Memory B cell (primary cell): ENCODE results near the gene RPL41.
A peak's percentile ranks its signal among the peaks of the same experiment; 100 is the strongest.

Experiments used
- ATAC-seq: fragments of 150-1000 bp; cut with Tn5 transposase; 2 replicates; pipeline ENCODE4 v1.10.0; 2021; ENCODE audit warnings: low read depth, mild to moderate bottlenecking, moderate library complexity
- DNase-seq, 2 donors: peaks; one replicate each; pipeline ENCODE4 v3.0.0; 2022; ENCODE audit warnings: low spot score in 2 of 2
- H3K27ac Mint-ChIP-seq: one replicate; pipeline ENCODE4 v1.8.0; 2022; ENCODE audit warnings: mild to moderate bottlenecking, moderate library complexity, mixed read lengths
- H3K27me3 Mint-ChIP-seq: one replicate; pipeline ENCODE4 v1.8.0; 2022; ENCODE audit warnings: mixed read lengths
- H3K36me3 Mint-ChIP-seq: one replicate; pipeline ENCODE4 v1.8.0; 2022; ENCODE audit warnings: mild to moderate bottlenecking, mixed read lengths
- H3K4me1 Mint-ChIP-seq: one replicate; pipeline ENCODE4 v1.8.0; 2022; ENCODE audit warnings: mixed read lengths
- H3K4me3 Mint-ChIP-seq: one replicate; pipeline ENCODE4 v1.8.0; 2022; ENCODE audit warnings: mild to moderate bottlenecking, moderate library complexity, mixed read lengths
- H3K9me3 Mint-ChIP-seq: one replicate; pipeline ENCODE4 v1.8.0; 2022; ENCODE audit warnings: mixed read lengths

RPL41 gene

GRCh38 chr12:56127888-56128669 is 11.6 kb downstream of the RPL41 start, which contains the start of gene ESYT1:
ESYT1 (plus strand) TSS chr12:56128267; CDS start chr12:56128320, 53 bp downstream.
- peaks cover 22% of the 10 kb centered on the region for H3K36me3 Mint-ChIP-seq
- H3K4me1 Mint-ChIP-seq = peaks cover 41% of the 10 kb centered on the region
- H3K27ac Mint-ChIP-seq = peak within 1 kb of the TSS; percentile 91
- no peaks in the 10 kb centered on the region for H3K9me3 Mint-ChIP-seq
- H3K27me3 Mint-ChIP-seq = no peaks in the 10 kb centered on the region
- peak; percentile 89 to 95 for DNase-seq
- peak within 1 kb of the TSS; percentile 93 for H3K4me3 Mint-ChIP-seq
- peak; percentile 86 for ATAC-seq

DNA sequence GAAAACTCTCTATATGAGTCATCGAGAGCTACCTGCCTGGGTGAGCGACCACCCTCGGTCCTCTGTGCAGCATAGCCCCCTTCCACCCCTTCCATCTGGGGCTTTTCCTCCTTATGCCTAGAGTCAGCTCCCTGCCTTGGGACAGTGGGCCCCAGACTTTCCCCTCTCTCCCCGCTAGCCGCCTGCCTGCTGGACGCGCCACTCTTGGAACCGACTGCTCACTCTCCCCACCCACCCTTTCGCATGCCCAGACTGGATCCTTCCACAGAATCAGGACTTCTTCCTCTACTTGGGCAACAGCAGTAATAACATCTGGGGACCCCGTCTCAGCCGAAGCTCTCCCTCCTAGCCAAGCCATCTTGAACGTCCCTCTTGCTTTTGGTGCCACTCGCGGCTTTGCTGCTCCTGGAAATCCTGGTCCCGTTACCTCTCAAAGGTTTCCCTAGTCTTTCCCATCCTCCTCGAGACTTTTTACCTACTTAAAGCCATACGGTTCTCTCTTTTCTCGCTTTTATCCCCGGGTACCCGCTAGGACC is 12.3 kb downstream of the RPL41 start:
- peaks cover 26% of the 10 kb centered on the region for H3K36me3 Mint-ChIP-seq

GRCh38 chr12:56129206-56129941 is 12.9 kb downstream of the RPL41 start:
- H3K9me3 Mint-ChIP-seq = no peaks in the 10 kb centered on the region
- peaks cover 28% of the 10 kb centered on the region for H3K36me3 Mint-ChIP-seq
- H3K4me1 Mint-ChIP-seq = peaks cover 35% of the 10 kb centered on the region
- ATAC-seq = peak; percentile 9
- H3K4me3 Mint-ChIP-seq = peak overlapping the region; percentile 93
- H3K27ac Mint-ChIP-seq = peak overlapping the region; percentile 91
- peak; percentile 45 to 49 for DNase-seq
- no peaks in the 10 kb centered on the region for H3K27me3 Mint-ChIP-seq

More for the DNA sequence above, 12.3 kb downstream of the RPL41 start:
- H3K4me3 Mint-ChIP-seq = peak overlapping the region; percentile 93
- ATAC-seq (no peak), DNase-seq (no peak)
- H3K9me3 Mint-ChIP-seq = no peaks in the 10 kb centered on the region
- no peaks in the 10 kb centered on the region for H3K27me3 Mint-ChIP-seq
- peak overlapping the region; percentile 91 for H3K27ac Mint-ChIP-seq
- peaks cover 39% of the 10 kb centered on the region for H3K4me1 Mint-ChIP-seq

GRCh38 chr12:56129942-56130495 is 13.6 kb downstream of the RPL41 start:
- peaks cover 28% of the 10 kb centered on the region for H3K36me3 Mint-ChIP-seq
- peaks cover 35% of the 10 kb centered on the region for H3K4me1 Mint-ChIP-seq
- no peaks in the 10 kb centered on the region for H3K27me3 Mint-ChIP-seq
- DNase-seq (no peak), ATAC-seq (no peak)
- H3K9me3 Mint-ChIP-seq = no peaks in the 10 kb centered on the region
- peak overlapping the region; percentile 93 for H3K4me3 Mint-ChIP-seq
- peak overlapping the region; percentile 48 for H3K27ac Mint-ChIP-seq

GRCh38 chr12:56130876-56131275 is 14.4 kb downstream of the RPL41 start:
- Mint-ChIP-seq H3K27ac (peak overlapping the region; percentile 48), H3K9me3 (no peaks in the 10 kb centered on the region), H3K27me3 (no peaks in the 10 kb centered on the region), H3K36me3 (peaks cover 29% of the 10 kb centered on the region), H3K4me3 (peak overlapping the region; percentile 46), H3K4me1 (peaks cover 34% of the 10 kb centered on the region)
- ATAC-seq = no peak
- no peak for DNase-seq

DNA sequence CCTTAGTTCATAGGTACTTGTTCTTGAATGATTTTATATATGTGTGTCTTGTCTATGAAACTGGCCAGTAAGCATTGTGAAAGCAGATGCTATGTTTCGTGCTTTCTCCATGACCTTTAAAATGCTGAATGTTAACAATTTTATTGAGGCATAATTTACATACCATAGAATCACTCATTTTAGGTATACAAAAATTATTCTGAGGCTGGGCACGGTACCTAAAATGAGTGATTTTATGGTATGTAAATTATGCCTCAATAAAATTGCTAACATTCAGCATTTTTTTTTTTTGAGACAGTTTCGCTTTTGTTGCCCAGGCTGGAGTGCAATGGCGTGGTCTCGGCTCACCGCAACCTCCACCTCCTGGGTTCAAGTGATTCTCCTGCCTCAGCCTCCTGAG is 18.5 kb downstream of the RPL41 start:
- H3K4me1 Mint-ChIP-seq = peaks cover 14% of the 10 kb centered on the region
- H3K4me3 Mint-ChIP-seq = no peak overlapping the region
- no peak for ATAC-seq
- no peak overlapping the region for H3K27ac Mint-ChIP-seq
- H3K36me3 Mint-ChIP-seq = peaks cover 51% of the 10 kb centered on the region
- no peaks in the 10 kb centered on the region for H3K27me3 Mint-ChIP-seq
- H3K9me3 Mint-ChIP-seq = no peaks in the 10 kb centered on the region
- DNase-seq = no peak

- Mint-ChIP-seq H3K27ac (no peak overlapping the region), H3K4me1 (peaks cover 5% of the 10 kb centered on the region), H3K27me3 (no peaks in the 10 kb centered on the region), H3K4me3 (no peak overlapping the region), H3K36me3 (peaks cover 43% of the 10 kb centered on the region), H3K9me3 (no peaks in the 10 kb centered on the region)
- ATAC-seq (no peak), DNase-seq (no peak)
Observed at GRCh38 chr12:56137853-56138571, 21.6 kb downstream of the RPL41 start.

- DNase-seq (no peak), ATAC-seq (no peak)
- no peaks in the 10 kb centered on the region for H3K9me3 Mint-ChIP-seq
- no peaks in the 10 kb centered on the region for H3K27me3 Mint-ChIP-seq
- H3K4me1 Mint-ChIP-seq = peaks cover 11% of the 10 kb centered on the region
- no peak overlapping the region for H3K27ac Mint-ChIP-seq
- peaks cover 37% of the 10 kb centered on the region for H3K36me3 Mint-ChIP-seq
- no peak overlapping the region for H3K4me3 Mint-ChIP-seq
Observed at GRCh38 chr12:56141946-56142784, 25.7 kb downstream of the RPL41 start.

DNA sequence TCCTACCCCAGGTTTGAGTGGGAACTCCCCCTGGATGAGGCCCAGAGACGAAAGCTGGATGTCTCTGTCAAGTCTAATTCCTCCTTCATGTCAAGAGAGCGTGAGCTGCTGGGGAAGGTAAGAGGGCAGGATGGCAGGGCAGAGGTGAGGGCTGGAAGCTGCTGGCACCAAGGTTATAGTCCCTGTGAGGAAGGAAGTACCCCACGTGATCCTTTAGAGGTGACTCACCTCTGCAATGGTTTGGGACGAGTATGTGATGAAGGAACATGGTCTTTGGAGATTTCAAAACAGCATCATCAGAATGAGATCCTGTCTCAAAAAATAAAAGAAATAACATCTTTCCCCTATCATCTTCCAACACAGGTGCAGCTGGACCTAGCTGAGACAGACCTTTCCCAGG is 26.8 kb downstream of the RPL41 start:
- Mint-ChIP-seq H3K27ac (peak overlapping the region; percentile 3), H3K4me1 (peaks cover 11% of the 10 kb centered on the region), H3K4me3 (no peak overlapping the region), H3K27me3 (no peaks in the 10 kb centered on the region), H3K36me3 (peaks cover 32% of the 10 kb centered on the region), H3K9me3 (no peaks in the 10 kb centered on the region)
- DNase-seq (no peak), ATAC-seq (no peak)

DNA sequence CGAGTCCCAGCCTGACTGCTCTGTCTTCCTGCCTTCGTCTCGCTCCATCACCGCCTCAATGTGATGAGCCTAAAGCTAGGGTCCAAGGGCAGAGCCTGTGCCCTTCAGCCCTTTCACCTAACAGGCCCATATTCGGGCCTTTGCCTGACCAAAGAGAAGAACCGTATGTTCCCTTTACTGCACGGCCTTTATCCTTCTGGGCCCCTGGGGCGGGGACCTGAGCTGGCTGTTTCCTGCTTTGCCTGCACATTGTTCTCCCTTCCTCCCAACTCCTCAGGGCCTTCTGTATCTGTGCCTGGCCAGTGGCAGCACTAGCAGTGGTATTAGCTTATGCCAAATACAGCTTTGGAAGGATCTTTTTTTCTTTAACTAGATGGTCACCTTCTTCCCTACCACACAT is 27.4 kb downstream of the RPL41 start:
- DNase-seq (no peak), ATAC-seq (no peak)
- Mint-ChIP-seq H3K27me3 (no peaks in the 10 kb centered on the region), H3K4me1 (peaks cover 11% of the 10 kb centered on the region), H3K27ac (no peak overlapping the region), H3K9me3 (no peaks in the 10 kb centered on the region), H3K36me3 (peaks cover 25% of the 10 kb centered on the region), H3K4me3 (no peak overlapping the region)

GRCh38 chr12:56145217-56145616 is 28.8 kb downstream of the RPL41 start:
- Mint-ChIP-seq H3K9me3 (no peaks in the 10 kb centered on the region), H3K4me1 (peaks cover 11% of the 10 kb centered on the region), H3K27me3 (no peaks in the 10 kb centered on the region), H3K36me3 (peaks cover 22% of the 10 kb centered on the region), H3K27ac (no peak overlapping the region), H3K4me3 (no peak overlapping the region)
- DNase-seq (no peak), ATAC-seq (no peak)

DNA sequence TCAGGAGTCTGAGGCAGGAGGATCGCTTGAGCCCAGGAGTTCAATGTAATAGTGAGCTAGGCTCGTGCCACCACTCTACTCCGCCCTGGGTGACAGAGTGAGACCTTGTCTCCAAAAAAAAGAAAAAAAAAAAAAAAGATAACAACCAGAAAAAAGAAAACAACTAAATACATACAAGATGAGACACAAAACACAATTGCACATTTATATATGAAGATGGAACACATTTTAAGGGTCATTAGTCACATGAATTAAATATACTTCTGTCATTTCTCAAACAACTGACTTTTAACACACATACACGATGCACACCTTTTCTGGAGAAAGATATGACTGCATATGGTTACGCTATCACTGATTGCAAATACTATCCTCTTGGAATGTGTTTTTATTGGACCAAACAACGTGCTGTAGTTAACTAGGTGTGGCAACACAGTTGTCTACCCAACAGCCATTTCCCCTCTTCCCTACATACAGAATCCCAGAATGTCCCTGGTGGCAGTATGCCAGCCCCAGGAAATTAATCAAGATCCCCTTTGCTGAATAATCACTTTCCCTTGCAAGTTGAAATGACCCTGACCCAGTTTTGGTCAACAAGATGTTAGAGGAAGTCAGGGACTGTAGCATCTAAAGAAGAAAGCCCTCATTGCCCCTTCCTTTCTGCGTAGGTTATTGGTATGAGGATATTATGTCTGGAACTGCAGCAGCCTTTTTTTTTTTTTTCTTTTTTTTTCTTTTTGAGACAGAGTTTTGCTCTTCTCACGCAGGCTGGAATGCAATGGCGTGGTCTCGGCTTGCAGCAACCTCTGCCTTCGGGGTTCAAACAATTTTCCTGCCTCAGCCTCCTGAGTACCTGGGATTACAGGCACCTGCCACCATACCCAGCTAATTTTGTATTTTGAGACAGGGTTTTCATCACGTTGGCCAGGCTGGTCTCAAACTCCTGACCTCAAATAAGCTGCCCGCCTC is 30.3 kb downstream of the RPL41 start:
- H3K4me1 Mint-ChIP-seq = peaks cover 13% of the 10 kb centered on the region

More for the DNA sequence above, 30.3 kb downstream of the RPL41 start:
- ATAC-seq (no peak), DNase-seq (no peak)
- no peak overlapping the region for H3K27ac Mint-ChIP-seq
- no peaks in the 10 kb centered on the region for H3K27me3 Mint-ChIP-seq
- H3K9me3 Mint-ChIP-seq = no peaks in the 10 kb centered on the region
- H3K36me3 Mint-ChIP-seq = peaks cover 12% of the 10 kb centered on the region
- no peak overlapping the region for H3K4me3 Mint-ChIP-seq
